Mammary epithelial cell (primary cell): ENCODE results near the gene CD160.

Experiments
- CTCF ChIP-seq, 2 donors: IDR thresholded peaks in 1 of 2; conservative IDR thresholded peaks in 1 of 2; 2 replicates each; pipeline ENCODE4 v1.5.1; 2011 to 2012; ENCODE audit warnings: inconsistent platforms in 2 of 2, low read length in 2 of 2, mild to moderate bottlenecking in 2 of 2, control low read depth in 1 of 2, low read depth in 1 of 2; ENCODE audit not compliant: insufficient read depth in 1 of 2; ENCODE audit errors: extremely low read depth in 1 of 2
- EZH2 ChIP-seq: IDR thresholded peaks from 2 replicates; pipeline ENCODE4 v1.6.1; 2012; ENCODE audit warnings: low read length, inconsistent platforms, borderline replicate concordance

- TF ChIP-seq CTCF (conservative IDR thresholded peaks at IDR 0.05 in 1 of 2, IDR thresholded peaks at IDR 0.05 in 1 of 2; ENCODE audit: extremely low read depth in 1 of 2, insufficient read depth in 1 of 2, low read depth in 1 of 2, low read length in 2 of 2) (no peak), EZH2 (no peak)
Observed at GRCh38 chr1:145702826-145703225, 16.5 kb upstream of the CD160 start.
